ENCODE measurements around the gene PLOD1. TPM values are rescaled to one million over a fixed set of nuclear protein-coding genes. Genes with fewer than 3 reads are reported as not detected.
A peak's percentile ranks its signal among the peaks of the same experiment; 100 is the strongest.
"Not testable (repeated sequence)": the region's sequence is repeated elsewhere in the genome, so short reads cannot be mapped to it uniquely, and the experiment has no call there.

PLOD1 gene
- total RNA-seq, 1 experiment from 2014 or later, result 72.4 TPM

DNA sequence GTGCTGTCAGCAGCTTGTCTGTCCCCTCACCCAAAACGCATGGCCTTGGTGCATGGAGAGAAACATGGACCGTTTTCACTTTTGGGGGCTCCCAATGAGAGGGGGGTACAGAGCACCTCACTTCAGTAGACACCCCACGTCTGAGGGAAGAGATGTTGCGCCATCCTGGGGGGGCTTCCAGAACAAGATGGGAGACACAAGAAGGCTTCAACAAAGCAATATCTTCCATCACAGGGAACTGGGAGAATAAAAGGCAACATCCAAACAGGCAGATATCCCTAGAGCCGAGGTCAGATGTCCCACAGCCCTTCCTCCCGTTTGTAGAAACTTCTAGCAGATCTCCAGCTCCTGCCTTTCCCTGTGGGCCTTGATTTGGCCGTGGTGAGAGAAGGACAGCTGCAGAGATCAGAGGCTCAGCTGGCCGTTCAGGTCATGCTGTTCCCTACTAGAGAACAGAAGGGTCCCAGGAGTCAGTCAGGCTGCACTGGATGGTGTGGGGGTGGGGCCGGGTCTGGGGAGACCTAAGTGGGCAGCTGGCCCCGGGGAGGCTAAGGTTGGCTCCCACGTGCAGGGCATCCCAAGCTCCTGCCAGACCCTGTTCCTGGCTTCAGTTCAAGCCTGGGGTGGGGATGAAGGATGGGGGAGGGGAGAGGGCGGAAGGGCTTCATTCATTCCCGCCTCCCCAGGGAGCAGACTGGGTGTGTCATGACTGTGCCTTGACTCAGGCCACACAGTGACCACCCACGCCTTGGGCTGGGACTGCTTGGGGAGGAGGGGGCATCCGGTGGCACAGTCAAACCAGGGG lies 4.4 kb downstream of the PLOD1 start:
- DNase-seq (ENCODE audit: low read depth), result no peak

DNA sequence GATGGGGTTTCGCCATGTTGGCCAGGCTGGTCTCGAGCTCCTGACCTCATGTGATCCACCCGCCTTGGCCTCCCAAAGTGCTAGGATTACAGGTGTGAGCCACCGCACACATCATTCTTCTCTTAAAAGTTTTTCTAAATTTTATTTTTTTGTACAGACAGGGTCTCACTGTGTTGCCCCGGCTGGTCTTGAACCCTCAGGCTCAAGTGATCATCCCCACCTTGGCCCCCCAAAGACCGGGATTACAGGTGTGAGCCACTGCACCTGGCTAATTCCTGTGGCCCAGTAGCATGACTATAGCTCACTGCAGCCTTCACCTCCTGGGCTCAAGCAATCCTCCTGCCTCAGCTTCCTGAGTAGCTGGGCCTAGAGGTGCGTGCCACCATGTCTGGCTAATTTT lies 5.3 kb downstream of the PLOD1 start:
- not testable (repeated sequence) for DNase-seq (ENCODE audit: low read depth)

DNA sequence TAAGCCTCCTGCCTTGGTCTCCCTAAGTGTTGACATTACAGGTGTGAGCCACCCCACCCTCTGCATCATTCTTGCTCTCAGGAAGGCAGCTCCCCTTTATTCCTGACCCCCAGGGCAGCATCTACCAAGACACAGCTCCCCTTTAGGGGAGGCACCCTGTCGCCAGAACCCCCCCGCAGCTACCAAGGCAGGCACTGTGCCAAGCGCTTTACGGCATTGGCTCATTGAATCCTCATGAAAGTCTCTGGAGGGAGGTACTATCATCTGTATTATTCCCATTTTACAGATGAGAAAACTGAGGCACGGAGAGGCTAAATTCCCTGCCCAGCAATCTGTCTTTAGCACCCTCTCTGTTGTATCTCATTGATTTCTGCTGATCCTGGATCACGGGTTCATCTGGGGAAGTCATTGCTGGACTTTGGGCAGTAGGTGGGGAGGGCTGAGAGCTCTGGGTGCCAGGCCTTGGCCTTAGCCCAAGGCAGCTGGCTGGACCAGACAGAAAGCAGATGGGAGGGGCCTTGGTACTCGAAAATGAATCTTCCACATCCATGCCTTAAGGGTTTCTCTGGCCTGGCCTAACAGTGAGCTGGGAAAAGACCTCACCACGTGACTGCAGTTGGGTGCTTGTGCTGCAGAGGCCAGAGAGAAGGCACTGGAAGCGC lies 5.9 kb downstream of the PLOD1 start:
- DNase-seq (ENCODE audit: low read depth), result no peak

DNA sequence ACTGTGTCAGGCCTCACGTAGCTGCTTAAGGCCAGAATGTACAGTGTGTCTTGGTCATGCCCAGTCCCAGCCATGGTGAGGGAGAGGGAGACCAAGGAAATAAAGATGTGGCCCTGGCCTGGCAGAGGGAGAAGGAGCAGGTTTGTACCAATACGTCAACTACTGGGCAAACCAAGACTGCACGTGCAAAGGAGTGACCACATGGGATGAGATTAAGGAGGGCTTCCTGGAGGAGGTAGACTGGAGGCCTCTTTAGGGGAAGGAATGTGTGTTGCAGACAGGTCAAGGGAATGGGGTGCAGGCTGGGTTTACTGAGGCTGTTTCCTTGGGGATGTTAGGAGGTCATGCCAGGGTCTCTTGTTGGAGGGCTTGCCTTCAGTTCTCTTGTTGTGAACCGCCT lies 7.8 kb downstream of the PLOD1 start:
- no peak for DNase-seq (ENCODE audit: low read depth)

DNA sequence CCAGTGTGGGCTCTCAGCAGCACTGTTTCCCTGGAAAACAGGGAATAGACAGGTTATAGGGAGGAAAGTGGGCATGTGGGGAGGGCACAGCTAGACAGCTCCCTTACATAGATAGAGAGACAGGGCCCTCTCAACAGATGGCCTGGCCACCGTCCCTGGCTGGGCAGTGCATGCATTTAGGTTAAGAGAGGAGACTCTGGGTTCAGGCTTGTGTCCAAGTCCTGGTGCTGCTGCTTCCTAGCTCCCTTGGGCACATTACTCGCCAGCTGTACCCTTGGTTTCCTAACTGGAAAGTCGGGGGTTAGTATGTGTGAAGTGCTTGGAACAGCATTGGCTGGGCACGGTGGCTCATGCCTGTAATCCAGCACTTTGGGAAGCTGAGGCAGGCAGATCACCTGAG lies 9.1 kb downstream of the PLOD1 start:
- no peak for DNase-seq (ENCODE audit: low read depth)

DNA sequence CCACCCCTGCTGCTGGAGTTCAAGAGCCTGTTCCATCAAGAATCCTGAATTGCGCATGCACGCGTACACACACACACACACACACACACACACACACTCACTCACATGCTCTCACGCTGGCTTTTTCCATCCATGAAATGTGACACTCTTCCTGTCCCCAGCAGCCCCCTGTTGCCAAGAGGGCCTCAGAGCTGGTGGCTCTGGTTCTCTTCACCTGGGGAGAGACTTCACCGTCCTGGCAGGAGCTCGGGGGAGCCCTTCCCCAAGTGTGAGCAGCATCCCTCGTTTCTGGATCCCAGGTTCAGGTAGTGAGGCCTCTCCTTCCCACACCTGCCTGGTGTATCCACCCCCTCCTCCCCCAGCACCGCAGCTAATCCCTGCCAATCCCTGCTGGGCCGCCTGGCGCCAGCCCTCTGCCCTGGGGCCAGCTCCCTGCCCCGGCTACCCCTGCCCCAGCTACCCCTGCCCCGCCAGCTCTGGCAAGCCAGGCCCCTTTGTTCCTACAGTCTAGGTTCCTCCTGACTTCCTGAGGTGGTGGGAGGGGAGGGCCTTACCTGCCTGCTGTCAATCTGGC lies 9.9 kb downstream of the PLOD1 start:
- DNase-seq (ENCODE audit: low read depth), result no peak

DNA sequence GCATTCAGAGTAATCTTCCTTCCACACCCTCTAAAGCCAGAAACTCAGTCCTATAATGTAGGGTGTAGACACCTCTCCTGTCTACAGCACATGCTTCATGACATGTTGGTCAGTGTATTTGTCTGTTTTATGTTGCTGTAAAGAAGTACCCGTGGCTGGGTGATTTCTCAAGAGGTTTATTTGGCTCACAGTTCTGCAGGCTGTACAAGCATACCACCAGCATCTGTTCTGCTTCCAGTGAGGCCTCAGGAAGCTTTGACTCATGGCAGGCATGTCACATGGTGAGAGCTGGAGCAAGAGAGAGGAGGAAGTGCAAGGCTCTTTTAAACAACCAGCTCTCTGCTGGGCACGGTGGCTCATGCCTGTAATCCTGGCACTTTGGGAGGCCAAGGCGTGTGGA lies 12.1 kb downstream of the PLOD1 start:
- no peak for DNase-seq (ENCODE audit: low read depth)

DNA sequence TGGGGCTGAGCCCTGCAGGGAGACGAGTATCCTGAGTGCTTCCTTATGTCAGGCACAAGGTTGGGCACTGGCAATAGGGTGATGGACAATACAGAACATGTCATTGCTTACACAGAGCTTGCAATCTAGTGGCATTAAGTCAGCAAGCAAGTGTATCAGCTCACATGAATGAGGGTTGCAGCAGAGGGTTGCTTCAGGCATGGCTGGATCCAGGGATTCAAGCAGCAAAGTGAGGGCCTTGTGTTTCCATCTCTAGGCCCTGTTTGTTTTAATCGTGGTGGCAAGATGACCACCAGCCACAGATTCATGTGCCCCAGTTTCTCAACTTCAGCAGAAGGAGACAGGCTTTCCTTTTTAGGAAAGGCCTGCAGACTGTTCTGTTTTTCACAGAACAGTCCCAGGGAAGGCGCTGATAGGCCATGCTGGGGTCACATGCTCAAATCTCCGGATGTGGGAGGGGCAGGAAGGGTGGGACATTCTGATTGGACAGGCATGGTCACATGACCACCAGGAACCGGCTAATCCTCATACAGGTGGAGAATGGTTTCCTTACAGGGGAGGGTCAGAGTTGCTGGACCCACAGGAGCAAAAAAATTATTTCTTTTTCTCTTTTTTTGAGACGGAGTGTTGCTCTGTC lies 14.4 kb downstream of the PLOD1 start:
- peak; percentile 28 for DNase-seq (ENCODE audit: low read depth)

DNA sequence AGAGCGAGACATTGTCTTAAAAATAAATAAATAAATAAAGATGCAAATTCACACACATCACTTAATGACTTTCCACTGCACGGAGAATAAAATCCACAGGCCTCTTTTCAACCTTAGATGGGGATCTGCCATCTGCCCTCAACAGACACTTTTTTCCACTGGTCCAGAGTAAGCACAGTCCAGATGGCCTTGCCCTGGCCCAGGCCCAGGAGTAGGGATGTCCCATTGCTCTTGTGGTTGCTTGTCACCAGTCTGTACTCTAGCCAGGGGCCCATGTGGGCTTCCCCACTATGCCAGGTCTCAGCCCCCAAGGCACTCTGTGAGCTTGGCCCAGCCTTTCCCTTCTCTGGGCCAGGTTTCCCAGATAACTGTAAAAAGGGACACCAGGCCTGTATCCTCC lies 17.4 kb downstream of the PLOD1 start:
- no peak for DNase-seq (ENCODE audit: low read depth)

DNA sequence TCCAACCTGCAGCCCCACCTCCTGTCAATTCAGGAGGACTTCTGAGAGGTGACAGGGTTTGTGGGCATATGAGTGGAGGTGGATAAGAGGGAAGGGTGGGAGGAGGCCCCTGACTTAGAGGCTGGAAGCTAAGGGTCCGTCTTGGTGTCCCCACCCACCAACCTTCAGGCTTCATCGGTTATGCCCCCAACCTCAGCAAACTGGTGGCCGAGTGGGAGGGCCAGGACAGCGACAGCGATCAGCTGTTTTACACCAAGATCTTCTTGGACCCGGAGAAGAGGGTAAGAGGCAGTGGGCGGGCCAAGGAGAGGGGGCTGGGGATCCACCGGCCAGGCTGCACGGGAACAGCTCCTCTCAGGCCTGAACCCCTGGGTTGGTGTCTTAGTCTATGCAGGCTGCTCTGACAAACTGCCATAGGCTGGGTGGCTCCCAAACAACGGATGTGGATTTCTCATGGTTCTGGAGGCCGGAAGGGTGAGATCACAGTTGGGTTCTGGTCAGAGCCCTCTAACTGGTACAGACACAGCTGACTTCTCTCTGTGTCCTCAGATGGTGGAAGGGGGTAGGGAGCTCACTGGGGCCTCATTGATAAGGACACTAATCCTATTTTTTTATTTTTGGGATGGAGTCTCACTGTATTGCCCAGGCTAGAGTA lies 18.1 kb downstream of the PLOD1 start:
- no peak for DNase-seq (ENCODE audit: low read depth)

DNA sequence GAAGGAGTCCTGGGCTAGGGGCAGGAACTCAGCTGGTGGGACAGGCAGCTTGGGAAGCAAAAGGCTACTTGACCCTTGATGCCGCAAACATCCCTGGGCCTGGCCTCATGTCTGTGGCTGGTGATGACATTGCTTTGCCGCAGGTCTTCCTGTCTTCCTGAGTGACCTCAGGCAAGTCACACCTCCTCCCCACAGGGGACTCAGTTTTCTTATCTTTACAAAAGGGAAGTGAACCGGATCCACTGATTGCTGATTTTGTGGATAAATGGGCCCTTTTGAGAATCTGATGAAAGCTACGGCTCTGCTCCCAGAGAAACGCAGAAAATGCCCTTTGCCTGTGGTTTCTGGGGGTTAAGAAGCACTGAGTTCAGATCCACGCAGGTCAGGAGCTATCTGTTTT lies 20.7 kb downstream of the PLOD1 start:
- no peak for DNase-seq (ENCODE audit: low read depth)

DNA sequence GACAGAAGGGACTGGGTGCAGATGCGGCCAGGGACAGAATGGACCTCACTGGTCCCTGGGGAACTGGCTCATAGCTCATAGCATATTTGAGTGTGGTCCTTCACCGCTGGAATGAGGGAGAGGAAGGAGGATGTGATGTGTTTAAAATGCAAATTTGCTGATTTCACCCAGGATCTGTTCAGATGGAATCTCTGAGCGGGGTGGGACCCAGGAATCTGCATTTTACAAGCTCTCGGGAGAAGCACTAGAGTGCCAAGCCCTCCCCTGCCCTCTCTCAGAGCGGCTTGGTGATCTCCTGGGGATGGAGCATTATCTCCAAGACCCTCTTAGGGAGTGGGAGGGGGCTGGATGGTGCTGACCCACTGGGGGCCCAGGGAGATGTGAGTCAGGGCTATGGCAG lies 22.9 kb downstream of the PLOD1 start:
- DNase-seq (ENCODE audit: low read depth), result no peak

DNA sequence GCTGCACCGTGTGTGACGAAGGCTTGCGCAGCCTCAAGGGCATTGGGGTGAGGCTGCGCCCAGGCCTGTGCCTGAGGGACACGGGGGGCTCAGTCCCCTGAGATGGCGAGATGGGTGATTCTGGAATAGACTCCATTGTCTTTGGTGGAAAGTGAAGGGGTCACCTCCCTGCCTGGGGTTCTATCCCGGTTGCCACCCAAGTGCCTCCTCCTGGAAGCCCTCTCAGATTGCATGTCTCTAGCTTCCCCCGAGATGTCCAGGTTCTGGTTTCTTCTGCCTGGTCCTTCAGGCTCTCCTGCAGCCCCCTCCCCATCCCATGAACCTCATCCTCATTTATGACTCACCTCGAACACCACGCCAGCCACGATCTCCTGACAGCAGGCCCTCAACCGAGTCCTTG lies 23.4 kb downstream of the PLOD1 start:
- no peak for DNase-seq (ENCODE audit: low read depth)

DNA sequence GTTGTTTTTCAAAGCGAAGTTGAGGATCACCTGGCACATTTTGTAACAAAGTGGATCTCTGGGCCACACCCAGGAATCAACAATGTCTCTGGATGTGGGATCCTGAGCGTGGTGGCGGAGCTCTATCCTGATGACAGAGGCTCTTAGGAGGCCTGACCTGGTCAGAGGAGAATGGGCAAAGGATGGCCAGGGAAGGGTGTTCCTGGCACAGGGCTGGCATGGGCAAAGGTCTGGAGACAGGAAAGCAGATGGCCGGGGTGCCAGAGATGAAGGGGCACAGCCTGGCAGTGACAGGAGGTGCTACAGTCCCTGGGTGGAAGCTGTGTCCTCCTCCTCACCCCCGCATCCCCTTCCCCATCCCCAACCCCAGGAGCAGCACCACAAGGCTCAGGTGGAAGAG lies 25.8 kb downstream of the PLOD1 start:
- no peak for DNase-seq (ENCODE audit: low read depth)

DNA sequence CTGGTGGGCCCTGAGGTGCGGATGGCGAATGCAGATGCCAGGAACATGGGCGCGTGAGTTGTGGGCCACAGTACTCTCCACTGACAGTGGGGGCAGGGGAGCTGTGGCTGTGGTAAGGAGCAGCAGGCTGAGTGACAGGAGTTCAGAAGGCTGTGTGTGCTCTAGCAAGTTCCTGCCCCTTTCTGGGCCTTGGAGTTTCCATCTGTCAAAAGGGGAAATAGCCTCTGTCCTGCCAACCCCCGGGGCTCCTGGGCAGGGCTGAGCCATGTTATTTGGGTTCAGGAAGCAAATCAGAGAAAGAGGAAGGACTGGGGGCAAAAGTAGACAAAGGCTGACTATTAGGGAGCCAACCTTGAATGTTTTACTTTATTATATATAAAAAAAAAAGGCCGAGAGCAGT lies 26.2 kb downstream of the PLOD1 start:
- DNase-seq (ENCODE audit: low read depth), result no peak

DNA sequence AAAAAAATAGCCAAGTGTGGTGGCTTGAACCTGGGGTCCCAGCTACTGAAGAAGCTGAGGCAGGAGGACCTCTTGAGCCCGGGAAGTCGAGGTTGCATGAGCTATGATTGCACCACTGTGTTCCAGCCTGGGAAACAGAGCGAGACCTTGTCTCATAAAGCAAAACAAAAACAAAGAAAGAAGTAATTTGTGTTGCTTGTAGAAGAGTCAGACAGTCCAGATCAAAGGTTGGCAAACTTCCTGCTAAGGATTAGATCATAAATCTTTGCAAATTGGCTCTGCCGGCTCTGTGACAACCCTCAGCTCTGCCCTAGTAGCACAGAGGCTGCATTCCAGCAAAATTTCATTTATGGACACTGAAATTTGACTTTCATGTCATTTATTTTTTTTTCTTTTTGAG lies 26.7 kb downstream of the PLOD1 start:
- DNase-seq (ENCODE audit: low read depth), result no peak

DNA sequence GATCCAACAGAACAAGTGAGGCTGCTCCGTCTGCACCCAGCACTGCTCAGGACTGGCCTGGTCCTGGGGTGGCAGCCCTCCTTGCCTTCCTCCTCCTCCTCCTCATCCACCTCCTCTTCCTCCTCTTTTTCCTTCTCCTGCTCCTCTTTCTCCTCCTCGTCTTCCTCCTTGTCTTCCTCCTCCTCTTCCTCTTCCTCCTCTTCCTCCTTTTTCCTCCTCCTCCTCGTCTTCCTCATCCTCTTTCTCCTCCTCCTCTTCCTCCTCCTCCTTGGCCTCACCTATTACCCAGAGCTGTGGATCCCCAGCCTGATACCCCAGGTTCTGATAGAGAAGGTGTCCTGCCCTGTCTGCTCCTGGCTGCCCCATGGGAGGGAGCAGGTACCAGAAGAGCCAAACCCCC lies 29.1 kb downstream of the PLOD1 start:
- DNase-seq (ENCODE audit: low read depth), result no peak

DNA sequence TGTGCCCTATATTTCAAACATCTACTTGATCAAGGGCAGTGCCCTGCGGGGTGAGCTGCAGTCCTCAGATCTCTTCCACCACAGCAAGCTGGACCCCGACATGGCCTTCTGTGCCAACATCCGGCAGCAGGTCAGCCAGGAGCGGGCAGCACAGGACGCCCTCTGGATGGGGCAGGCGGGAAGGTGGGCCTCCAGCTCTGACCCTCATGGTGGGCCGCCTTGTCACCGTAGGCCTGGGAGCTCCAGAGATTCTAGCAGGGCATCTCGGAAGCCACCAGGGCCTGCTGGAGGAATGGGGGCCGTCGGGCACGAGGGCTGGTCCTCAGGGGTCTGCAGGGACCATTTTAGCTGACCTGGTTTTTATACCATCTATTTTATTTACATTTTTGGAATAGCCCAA lies 30.1 kb downstream of the PLOD1 start:
- no peak for DNase-seq (ENCODE audit: low read depth)

DNA sequence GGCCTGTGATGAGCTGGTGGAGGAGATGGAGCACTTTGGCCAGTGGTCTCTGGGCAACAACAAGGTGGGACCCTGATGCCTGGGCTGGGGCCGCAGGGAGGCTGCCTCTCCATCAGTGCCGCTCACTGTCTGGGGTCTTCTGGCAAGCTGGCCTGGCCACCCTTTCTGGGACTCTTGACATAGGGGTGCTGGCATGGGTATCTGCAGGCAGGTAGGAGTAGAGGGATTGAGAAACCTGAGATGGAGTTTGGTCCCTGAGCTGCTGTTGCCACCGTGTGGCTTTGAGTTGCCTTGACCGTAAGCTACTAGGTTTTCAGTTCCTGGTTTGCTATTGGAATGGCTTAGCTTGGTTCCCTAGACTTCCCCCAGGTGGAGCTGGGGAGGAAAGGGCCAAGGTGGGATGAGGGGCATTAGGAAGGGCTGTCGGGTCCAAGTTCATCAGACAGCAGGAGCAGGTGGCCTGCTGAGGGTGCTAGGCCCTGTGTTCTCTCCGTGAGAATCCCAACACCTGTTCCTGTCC lies 32.6 kb downstream of the PLOD1 start:
- peak; percentile 77 for DNase-seq (ENCODE audit: low read depth)

DNA sequence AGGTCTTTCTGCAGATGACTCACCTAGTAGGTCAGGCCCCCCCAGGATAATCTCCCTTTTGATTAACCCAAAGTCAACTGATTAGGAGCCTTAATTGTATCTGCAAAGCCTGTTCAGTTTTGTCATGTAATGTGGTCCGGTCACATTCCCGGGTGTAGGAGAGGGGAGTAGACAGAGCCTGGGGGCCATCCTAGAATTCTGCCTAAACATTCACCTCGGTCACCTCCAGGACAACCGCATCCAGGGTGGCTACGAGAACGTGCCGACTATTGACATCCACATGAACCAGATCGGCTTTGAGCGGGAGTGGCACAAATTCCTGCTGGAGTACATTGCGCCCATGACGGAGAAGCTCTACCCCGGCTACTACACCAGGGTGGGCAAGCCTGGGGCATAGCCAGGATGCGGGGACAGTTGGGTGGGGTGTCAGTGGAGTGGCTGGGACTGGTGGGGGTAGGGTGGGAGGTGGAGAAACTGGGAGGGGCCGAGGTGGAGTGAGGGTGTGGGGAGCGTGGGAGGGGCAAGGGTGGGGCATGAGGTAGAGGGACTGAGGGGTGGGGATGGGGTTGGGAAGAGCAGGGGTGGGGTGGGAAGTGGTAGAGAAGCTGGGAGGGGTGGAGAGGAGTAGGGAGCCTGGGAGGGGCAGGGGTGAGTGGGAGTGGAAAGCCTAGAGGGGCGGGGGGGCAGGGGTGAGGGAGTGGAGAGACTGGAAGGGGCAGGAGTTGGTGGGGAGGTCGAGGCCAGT lies 36.1 kb downstream of the PLOD1 start:
- DNase-seq (ENCODE audit: low read depth), result no peak

DNA sequence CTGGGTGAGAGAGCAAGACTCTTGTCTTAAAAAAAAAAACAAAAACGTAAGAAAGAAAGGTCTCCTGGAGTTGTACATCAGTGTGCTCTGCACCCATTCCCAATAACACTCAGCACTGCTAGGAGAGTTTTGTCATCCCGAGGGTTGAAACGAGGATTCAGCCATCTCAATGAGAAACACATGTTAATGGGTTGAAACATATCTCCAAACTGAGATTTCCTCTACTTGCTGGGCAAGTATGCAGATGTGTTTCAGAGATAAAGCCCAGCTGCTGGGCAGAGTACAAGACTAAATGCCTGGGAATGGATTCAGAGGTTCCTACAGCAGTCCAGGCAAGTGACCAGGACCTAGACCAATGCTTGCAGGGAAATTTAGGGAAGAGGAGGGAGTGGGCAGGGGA lies 43.1 kb downstream of the PLOD1 start:
- DNase-seq (ENCODE audit: low read depth), result no peak
